HG02798 (cell line): Measurements from ENCODE around the gene NEDD8.

Experiments
- ATAC-seq: cut with Tn5 transposase; IDR thresholded peaks from one replicate; pipeline ENCODE4 v1.9.1; 2021; ENCODE audit warnings: mild to moderate bottlenecking; ENCODE audit not compliant: unreplicated experiment, poor library complexity

Gene NEDD8

DNA sequence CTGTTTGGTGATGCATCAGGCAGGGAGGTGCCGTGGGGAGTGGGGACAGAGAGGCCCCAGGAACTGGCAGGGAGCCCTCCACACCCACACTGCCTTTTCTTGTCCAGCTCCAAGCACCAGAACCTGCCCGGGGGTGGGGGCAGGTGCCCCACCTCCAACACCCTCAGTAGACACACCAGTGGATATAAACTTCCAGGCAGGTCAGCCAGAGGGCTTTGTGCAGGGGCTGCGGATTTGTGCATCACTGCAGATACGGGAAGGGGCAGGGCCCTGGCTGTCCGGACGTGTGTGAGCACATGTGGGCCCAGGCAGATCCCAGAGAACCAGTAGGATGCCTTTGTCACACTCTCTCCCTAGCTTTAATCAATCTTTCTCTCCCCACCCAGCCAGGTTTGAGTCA, 32.1 kb upstream of the NEDD8 start:
- no peak for ATAC-seq

DNA sequence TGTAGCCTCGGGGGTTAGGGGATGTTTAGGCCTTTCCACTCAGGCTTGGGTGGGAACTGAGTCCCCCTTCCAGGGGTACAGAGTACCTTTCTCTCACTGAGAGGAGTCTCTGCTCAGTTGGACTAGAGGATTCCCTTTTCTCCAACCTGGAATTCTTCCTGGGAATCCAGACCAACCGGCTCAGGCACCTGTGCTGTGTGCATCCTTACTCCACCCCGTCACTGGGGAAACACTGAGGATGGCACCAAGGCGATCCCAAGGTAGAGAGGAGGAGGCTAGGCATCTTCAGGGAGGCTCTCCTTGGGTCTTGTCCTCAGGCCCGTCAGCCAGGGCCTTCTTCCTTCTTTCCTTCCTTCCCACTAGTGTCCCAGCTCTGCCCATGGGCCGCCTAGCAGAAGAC, 31.7 kb upstream of the NEDD8 start:
- no peak for ATAC-seq

DNA sequence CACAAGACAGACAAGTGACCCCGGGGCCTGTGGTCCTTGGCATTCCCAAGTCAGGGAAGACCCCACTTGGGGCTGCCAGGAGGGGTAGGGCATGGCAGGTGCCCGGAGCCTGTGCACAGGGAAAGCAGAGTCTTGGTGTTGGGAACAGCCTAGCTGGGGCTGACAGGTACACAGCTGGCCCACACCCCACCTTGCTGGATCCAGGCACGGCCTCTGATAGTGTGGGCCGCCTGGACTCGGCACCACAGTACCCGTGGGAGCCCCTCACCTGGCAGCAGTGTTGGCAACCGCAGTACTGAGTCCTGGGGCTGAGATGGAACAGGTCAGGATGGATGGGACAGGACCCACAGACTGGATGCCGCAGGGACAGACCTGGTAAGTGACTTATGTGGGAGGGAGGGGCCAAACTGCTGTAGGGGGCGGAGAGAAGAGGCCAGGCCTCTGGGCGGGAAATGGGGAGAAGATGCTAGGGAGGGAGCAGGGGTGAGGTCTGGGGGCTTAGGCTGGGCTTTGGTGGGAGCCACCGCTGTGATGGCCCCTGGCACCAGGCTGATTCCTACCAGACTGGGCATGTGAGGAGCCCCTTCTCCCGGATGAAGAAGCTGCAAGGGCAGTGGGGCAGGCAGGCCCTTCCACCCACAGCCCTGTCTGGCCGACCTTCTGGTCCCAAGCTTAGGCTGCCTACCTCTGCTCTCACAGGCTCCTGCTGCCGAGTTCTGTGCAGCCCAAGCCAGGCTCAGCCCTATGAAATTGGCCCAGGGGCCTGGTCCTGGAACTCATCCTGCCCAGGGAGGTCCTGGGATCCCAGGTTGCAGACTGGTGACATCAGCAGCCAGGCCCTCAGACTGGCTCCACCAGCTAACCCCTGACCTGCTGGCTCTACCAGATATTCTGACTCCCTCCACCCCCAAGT, 30.9 kb upstream of the NEDD8 start, which contains the start of gene TGM1:
Gene TGM1, minus strand, starts transcription at position 357 of the 913 bp plus-strand sequence. CDS start 825 bp downstream, outside the sequence.
- ATAC-seq, result no peak

DNA sequence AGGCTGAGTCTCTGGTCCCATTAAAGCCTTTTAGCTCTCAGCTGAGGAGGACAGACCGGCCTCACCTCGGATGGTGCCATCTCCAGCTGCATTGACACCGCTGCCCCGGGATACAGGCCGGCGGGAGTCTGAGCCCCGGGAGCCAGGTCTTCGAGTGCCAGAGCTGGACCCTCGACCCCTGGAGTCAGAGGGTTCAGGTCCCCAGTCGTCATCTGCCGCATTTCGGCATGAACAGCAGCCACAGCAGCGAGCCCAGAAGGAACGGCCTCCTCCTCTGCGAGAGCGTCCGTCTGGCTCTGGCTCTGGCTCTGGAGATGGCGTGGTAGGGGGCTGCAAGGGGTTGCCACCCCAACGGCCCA, 29.8 kb upstream of the NEDD8 start:
- ATAC-seq, result no peak

DNA sequence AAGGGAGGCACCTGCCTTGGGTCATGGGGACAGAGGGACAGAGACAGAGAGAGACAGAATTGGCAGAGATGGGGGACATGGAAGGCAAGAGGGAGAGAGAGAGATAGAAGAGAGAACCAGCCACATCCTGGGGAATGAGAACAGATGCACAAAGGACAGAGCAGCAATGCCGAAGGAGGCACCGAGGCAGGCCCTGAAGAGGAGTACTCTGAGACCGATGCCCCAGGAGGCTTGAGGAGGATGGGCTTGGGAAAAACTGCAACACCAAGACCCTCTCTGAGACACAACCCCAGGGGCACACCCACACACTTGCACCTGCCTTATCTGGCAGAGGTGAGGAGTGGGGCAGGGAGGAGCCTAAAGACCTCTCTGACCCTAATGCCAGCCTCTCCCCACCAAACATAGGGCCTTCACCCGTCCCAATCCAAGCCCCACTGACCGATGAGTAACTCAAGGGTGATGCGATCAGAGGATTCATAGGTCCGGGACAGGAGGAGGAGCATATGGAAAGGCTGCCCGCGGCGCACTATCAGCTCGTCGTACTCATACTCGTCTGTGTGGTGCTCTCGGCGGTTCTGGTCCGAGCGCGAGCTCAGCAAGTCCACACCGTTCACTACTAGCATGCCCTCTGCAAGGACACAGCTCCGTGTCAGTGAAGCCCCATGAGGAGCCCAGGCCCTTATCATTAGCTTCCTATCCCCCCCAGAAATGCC, 29.2 kb upstream of the NEDD8 start:
- no peak for ATAC-seq

DNA sequence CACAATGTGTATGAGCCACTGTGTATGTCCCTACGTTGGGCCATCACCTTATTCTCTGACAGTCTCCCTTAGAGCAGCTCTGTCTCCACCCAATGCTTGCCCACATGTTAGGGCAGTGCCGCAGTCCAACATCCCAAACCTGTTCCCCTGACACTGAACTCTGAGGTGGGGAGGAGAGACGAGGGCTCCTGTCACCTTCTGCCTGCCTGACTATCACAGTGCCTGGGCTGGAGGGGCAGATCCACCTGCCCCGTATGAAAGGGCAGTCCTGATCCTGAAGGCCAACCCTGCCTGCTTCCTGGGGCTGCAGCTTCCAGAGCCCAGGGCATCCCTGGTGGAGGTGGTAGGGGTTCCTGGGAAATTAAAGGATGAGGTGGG, 28.6 kb upstream of the NEDD8 start:
- ATAC-seq, result no peak

DNA sequence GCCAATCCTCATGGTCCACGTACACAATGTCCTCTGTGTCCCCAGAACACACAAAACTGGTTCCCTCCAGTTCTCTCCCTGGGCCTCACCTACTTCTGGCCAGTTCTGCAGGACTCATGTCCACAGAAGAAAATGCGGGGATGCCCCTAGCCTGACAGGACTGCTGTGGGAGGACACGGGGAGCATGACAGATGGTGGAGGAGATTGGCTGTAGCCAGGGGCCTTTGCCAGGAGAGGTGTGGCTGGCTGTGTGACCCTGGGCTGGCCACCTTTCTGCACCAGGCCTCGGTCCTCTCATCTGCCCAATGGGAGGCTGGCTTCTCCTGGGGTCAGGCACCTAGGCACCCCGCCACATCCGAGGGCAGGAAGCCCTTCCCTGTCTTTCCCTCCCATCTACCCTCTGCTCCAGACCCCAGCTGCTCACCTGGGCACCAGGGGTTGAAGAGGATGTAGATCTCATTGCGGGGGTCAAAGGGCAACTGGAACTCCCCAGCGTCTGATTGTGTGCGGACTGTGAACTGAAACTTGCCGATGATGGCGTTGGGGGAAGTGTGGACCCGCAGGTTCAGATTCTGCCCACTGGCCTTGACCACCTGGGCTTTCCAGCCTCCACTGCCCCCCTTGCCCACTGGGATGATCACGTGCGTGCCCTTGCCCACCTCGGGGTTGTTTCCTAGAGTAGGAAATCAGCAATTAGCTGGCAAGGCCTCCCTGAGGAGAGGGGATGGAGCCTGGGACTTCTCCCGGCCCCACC, 28.0 kb upstream of the NEDD8 start:
- ATAC-seq, result no peak

DNA sequence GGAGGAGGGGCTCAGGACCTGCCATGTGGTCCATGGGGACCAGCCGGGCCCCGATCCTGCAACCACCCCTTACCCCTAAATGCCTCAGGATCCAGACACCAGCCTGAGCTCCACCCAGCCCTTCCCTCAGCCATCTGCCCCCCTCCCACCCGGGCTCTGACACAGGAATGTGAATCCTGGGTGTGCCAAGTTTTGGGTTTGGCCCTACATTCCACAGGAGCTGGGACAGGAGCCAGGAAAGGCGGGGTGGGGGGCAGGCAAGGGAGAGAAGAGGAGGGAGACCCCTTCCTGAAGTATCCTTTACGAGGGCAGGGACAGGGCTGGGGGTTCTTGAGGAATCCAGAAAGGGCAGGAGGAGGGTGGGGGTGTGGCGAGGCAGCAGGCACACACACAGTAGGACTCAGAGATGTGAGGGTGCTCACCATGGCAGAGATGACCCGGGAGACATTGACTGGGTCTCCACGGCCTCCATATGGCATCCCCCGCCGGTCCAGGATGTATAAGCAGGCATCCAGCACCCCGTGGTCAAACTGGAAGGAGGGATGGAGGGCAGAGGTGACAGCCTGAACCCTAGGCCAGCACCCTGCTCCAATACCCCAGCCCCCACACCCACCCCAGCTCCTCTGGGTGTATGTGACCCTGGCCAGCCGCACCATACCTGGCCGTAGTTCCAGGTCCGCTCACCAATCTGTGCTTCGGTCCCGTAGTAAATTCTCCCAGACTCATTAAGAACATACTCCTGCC, 27.3 kb upstream of the NEDD8 start:
- ATAC-seq, result no peak

DNA sequence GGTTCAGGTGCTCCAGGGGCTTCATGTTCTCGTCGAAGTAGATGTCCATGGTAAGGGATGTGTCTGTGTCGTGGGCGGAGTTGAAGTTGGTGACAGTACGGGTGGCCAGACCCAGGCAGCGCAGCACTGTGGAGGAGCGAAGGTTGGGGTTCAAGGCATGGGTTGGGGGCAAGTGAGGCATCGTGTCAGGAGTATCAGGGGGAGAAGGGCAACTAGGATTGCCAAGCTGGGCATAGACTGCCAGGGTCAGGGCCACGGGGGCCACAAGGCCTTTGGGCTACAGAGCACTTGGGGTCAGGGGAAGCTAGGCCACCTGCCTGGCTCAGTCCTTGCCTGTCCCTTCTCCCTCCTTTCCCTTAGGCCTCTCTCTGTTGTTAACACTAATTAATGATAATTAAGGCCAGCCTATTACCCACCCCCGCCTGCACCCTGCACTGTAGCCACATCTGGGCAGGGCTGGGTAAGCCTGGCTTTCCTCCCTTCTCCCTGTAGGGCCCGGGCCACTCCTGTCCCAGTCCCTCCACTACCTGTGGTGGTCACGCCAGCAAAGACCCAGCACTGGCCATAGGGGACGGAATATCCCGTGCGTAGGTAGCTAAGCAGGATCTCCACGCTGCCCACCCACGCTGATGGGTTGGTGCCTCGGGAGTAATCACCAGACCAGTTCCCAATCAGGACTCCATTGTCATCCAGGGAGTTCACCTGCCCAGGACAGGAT, 26.5 kb upstream of the NEDD8 start:
- ATAC-seq, result no peak

DNA sequence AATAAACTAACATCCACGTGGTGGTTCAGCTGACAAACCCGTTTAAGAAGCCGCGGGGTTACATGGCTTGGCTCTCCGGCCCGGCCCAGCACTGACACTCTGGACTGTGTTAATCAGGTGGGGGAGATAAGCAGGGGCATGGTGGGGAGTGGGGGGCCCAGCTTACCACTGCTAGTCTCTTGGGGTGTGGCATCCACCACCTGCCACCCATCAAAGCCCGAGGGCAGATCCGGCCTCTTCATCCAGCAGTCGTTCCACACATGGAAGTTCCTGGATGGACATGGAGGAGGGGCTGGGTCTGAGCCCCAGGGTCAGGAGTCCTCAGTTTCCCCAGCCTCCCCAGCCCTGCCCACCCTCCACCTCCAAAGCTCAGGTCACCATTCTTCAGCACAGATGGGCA, 26.0 kb upstream of the NEDD8 start:
- ATAC-seq, result no peak

DNA sequence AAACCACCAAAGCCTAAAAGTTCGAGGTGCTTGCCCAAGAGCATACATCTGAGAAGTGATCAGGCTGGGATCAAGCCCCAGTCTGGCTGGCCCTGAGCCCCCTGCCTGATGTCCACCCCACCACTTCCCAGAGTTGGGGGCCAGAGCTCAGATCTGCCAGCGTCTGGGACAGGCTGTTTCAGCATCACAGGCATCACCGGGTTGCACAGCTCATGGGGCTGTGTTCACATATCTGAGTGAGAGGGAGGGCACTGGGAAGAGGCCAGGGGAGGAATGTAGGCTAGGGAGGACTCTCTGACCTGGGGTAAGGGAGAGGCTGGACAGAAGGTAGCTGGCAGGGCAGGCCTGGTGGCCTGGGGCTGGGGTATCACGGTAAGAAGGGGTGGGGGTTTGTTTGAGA, 24.8 kb upstream of the NEDD8 start:
- no peak for ATAC-seq

DNA sequence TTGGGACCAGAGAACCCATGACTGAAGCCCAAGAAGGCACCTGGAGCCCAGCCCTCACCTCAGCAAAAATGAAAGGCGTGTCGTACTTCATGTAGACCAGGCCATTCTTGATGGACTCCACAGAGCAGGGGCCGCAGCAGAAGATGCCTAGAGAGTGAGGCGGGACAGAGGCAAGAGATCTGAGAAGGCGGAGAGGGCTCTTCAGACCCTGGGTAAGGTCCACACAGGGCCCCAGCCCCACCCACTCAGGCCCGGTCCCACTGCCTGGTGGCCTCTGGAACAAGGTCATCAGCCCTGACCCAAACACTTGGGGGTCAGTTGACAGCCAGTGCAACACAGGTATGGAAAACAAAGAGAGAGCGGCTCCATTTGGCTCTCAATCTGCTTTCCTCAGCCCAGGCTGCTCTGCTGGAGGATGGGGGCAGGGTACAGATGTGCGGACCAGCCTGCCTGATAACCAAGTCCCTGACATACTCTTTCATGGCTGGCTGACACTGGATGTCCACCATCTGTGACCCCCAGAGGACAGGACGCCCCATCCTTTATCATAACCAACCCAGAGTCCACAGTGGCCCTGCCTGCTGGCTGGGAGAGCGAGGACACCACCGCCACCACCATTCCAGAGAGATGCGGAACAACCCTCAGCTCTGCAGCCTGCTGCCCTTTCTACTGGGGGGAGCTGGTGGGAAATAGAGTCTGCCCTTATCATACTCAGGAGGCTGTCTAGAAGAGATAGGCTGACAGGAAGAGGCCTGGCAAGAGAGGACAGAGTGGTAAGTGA, 24.0 kb upstream of the NEDD8 start:
- ATAC-seq, result no peak

DNA sequence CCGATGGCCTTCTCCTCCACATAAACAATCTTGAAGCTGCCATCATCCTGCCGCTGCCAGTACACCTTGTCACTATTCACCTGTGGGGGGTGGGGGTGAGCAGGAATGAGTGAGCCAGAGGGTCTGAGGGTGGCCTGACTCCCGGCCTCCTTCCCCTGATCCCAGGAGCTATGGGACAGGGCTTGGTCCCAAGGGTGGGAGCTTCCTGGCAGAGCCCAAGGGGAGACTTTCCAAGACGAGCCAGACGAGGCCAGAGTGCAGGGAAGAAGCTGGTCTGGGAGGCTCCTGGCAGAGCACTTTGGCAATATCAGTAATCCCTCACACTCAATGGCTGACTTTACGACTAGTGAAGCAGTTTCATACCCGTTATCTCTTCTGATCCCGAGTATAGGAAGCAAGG, 23.3 kb upstream of the NEDD8 start:
- no peak for ATAC-seq

DNA sequence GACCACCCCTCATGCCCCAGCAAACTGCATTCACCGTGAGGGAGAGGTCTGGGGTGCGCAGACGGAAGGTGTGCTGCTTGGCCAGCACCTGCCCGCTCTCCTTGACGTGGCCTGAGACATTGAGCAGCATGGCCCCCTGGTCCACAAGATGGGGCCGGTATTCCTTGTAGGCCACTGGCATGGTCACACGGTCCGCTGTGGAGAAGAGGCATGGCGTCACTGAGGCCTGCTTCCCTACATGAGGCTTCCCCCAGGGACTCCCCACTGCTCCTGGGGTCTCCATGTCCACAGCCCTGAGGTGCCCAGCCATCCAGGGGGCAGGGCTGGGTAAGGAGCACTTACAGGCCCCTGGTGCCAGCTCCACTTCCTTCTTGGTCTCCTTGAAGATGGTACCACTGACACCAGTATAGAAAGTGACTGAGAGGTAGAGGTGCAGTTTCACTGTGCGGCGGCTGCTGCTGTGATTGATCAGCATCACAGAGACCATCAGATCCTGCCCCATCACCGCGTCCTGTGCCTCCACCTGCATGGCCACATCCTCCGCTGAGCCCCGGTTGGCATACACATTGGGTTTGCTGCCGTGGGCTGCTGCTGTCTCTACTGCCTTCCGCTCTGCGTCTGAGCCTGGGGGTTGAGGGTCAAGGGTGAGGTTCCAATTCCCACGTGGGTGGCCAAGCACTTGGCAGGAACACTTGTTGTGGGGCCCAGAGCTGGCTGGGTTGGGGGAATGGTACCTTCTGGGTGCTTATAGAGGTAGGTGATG, 22.6 kb upstream of the NEDD8 start:
- no peak for ATAC-seq

DNA sequence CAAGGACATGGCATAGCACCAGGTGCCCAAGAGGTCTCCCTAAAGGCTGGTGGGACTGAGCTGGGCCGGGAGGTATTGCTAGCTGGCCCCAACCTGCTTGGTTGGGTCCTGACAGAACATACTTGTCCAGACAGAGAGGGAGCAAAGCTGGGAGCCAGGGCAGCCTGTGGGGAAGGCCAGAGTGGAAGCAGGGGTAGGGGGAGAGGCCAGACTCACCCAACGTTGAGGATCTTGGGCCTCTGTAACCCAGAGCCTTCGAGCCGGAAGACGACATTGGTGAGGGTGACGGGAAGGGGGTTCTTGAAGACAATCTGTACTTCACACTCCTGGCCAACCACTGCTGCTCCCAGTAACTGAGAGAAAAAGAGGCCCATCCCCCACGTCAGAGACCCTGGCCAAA, 21.8 kb upstream of the NEDD8 start:
- ATAC-seq, result no peak

DNA sequence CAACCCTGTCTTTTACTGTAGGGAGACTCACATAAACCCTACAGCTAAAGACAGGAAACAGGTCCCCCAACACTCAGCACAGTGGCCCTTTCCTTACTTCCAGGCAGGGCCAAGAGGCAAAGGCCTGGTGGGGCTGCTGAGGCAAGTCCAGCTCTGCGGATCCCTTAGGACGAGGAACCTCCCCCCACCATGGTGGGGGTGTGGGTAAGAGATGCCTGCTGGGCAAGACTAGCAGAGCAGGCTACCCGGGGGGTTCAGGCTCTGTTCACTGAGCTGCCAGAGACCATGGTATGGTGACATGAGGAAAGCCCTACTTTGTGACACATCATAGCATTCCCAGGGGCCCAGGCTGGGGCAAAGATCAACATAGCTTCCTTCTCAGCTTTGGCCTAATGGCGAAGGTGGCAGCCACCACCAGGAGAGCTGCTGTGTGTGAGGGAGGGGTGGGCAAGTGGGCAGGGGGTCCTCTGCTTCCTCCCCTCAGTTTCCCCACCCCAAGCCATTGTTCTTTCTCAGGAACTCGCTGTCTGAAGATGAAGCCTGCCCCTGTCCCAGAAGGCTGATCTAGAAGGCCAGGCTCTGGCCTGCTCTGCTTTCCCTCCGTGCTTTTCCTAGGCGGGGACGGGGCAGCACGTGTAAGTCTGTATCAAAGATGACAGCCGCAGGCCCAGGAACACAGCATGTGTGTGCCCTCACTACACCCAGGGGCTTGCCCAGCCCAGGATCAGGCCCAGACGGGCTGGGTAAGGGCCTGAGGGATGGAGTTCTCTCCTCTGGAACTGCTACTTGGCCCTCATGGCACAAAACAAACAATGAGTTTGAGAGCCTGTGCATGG, 20.3 kb upstream of the NEDD8 start:
- no peak for ATAC-seq

DNA sequence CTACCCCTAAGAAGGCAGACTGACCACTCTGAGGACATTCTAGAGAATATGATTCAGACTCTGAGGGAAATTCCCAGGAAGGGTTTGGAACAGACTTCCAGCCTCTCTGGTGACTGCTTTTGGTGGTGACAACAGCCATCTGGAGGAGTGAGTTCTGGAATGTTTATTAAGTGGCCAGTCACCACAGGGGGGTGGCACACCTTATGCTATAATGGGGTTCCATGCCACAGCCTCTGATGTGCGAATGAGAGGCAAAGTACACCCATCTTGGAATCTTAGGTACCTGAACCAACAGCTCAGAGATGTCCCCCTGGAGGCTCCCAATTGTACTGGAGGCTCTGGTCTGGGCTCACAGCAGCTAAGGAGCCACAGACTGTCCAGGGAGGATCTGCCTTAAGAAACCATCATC, 19.7 kb upstream of the NEDD8 start:
- no peak for ATAC-seq
